Panc1 (cell line): ENCODE data around the gene LDAF1. TPM values are rescaled to one million over a fixed set of nuclear protein-coding genes. Genes with fewer than 3 reads are reported as not detected.

Experiments used
- ATAC-seq: fragments of 200-7000 bp; cut with Tn5 transposase; 2 replicates; pipeline ENCODE4 v1.9.1; 2020; ENCODE audit warnings: mild to moderate bottlenecking, moderate library complexity
- BruUV-seq: library from RNA; stranded (reverse); fragments of 400-500 nt; replicated peaks from 2 replicates; lab custom pipeline; 2021; lab: Mats Ljungman, UMichigan
- CTCF ChIA-PET: fragments of 300-600 bp; sonication (Branson Sonifier 250); formaldehyde crosslinking; loops from one replicate; lab custom pipeline; 2022; ENCODE audit warnings: antibody characterized with exemption; lab: Charles Lee
- POLR2A ChIA-PET: fragments of 300-600 bp; sonication (Branson Sonifier 250); formaldehyde crosslinking; loops from one replicate; lab custom pipeline; 2022; ENCODE audit warnings: antibody characterized with exemption; lab: Charles Lee
- DNase-seq: peaks from one replicate; pipeline ENCODE4 v3.0.0-alpha.2; 2010; ENCODE audit warnings: low read depth, low spot score
- H3K27ac ChIP-seq: 2 replicates; pipeline ENCODE4 v1.5.1; 2011; ENCODE audit warnings: mild to moderate bottlenecking, low read length, inconsistent platforms
- H3K27me3 ChIP-seq: fragments of 200-500 bp; sonication (Bioruptor generic); 2 replicates; pipeline ENCODE4 v1.6.0; 2014; ENCODE audit warnings: low read length, inconsistent platforms; ENCODE audit not compliant: control insufficient read depth, insufficient read depth
- H3K36me3 ChIP-seq: fragments of 200-500 bp; sonication (Bioruptor generic); 2 replicates; pipeline ENCODE4 v1.5.1; 2014; ENCODE audit warnings: inconsistent platforms, mild to moderate bottlenecking, low read length, moderate library complexity; ENCODE audit not compliant: control insufficient read depth, insufficient read depth
- H3K4me1 ChIP-seq: 2 replicates; pipeline ENCODE4 v1.5.1; 2011; ENCODE audit warnings: inconsistent platforms, mild to moderate bottlenecking, low read length, moderate library complexity; ENCODE audit not compliant: control insufficient read depth, insufficient read depth
- H3K4me3 ChIP-seq, 2 experiments: 2 replicates each; pipeline ENCODE4 v1.5.1; 2011 to 2012; ENCODE audit warnings: low read depth in 2 of 2, low read length in 2 of 2, mild to moderate bottlenecking in 2 of 2, inconsistent platforms in 1 of 2, moderate library complexity in 1 of 2
- H3K9me3 ChIP-seq: fragments of 200-500 bp; sonication (Bioruptor generic); 2 replicates; pipeline ENCODE4 v1.5.1; 2014; ENCODE audit warnings: low read depth, mild to moderate bottlenecking, inconsistent platforms, low read length, moderate library complexity; ENCODE audit not compliant: control insufficient read depth, insufficient read depth
- POLR2AphosphoS5 ChIP-seq: IDR thresholded peaks from 2 replicates; pipeline ENCODE4 v1.6.1; 2012; ENCODE audit warnings: mild to moderate bottlenecking, low read depth, low read length, moderate library complexity
- REST ChIP-seq, 2 experiments: IDR thresholded peaks; 2 replicates each; pipeline ENCODE4 v1.6.1; 2011 to 2012; ENCODE audit warnings: low read depth in 2 of 2, control low read depth in 1 of 2, low read length in 1 of 2, mild to moderate bottlenecking in 1 of 2, moderate library complexity in 1 of 2; ENCODE audit not compliant: insufficient read depth in 1 of 2
- SIN3A ChIP-seq: IDR thresholded peaks from 2 replicates; pipeline ENCODE4 v1.6.1; 2012; ENCODE audit warnings: low read depth, mild to moderate bottlenecking, low read length, moderate library complexity, borderline replicate concordance; ENCODE audit not compliant: insufficient read depth
- TCF7L2 ChIP-seq: IDR thresholded peaks from 2 replicates; pipeline ENCODE4 v1.6.1; 2011; ENCODE audit warnings: mild to moderate bottlenecking, low read depth, low read length, inconsistent platforms
- in situ Hi-C: cut with HindIII; loops from 2 replicates; pipeline ENCODE4 v1.10.0; 2016; ENCODE audit warnings: low sequenced_read_pairs, low pct_unique_long_range_greater_than_20kb
- intact Hi-C: fragments of 100-400 bp; cut with micrococcal nuclease; formaldehyde crosslinking; loops from one replicate; pipeline ENCODE4 v1.10.0; 2022; ENCODE audit not compliant: unreplicated experiment
- total RNA-seq: library from RNA; stranded (reverse); gene quantifications from one replicate; pipeline ENCODE4 v1.2.1, GENCODE V29; 2021; ENCODE audit not compliant: unreplicated experiment
- TF ChIP-seq, protein P1 (sequence below): fragments of 450-650 bp; IDR thresholded peaks from 2 replicates; pipeline ENCODE4 v1.5.1; 2017; ENCODE audit warnings: mild to moderate bottlenecking

Gene LDAF1
- total RNA-seq, 1 experiment from 2014 or later = 15.2 TPM

DNA sequence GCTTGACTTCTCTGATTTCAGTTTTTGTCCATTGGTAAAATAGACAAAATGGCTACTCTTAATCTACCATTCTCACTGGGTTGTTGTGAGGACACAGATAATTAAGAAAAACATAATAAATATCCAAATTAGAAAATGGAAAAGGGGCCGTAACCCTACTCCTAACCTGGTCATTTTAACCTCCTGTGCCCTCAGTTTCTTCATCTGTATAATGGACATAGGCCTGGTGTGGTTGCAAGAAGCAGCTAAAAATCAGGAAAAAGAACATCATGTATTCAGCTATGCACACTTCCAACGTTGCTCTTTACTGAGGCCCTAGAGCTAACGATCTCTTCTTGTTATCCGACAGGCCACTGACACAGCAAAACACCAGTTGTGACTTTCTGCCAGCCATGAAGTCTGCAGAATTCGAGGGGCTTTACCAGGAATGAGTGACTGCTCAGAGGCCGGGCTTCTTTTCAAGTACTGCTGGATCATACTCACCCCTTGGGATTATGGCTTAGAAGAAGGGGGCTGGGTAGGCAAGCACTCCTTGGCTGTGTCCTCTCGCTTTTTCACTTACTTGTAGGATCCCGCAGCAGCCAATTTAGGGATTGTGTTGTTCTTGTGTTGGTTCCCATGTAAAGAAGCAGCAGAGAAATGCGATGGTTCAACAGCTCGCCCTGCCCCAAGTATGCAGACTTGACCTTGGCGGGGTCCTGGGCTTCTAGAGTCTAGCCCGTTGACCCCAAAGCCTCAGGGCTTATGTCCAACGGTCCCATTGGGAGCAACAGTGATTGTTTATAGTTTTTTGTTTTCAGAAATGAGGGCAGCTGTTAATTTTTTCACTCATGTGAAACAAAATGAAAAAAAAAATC is 20.9 kb downstream of the LDAF1 start:
- H3K4me1 ChIP-seq = no peaks in the 10 kb centered on the region
- no peak for TF ChIP-seq POLR2AphosphoS5
- TF ChIP-seq, protein P1, sequence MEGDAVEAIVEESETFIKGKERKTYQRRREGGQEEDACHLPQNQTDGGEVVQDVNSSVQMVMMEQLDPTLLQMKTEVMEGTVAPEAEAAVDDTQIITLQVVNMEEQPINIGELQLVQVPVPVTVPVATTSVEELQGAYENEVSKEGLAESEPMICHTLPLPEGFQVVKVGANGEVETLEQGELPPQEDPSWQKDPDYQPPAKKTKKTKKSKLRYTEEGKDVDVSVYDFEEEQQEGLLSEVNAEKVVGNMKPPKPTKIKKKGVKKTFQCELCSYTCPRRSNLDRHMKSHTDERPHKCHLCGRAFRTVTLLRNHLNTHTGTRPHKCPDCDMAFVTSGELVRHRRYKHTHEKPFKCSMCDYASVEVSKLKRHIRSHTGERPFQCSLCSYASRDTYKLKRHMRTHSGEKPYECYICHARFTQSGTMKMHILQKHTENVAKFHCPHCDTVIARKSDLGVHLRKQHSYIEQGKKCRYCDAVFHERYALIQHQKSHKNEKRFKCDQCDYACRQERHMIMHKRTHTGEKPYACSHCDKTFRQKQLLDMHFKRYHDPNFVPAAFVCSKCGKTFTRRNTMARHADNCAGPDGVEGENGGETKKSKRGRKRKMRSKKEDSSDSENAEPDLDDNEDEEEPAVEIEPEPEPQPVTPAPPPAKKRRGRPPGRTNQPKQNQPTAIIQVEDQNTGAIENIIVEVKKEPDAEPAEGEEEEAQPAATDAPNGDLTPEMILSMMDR = no peak
- intact Hi-C loops = no loop called here
- H3K27me3 ChIP-seq = no peaks in the 10 kb centered on the region
- H3K27ac ChIP-seq = no peak overlapping the region
- BruUV-seq = TSS peak; percentile 58
- no peaks in the 10 kb centered on the region for H3K9me3 ChIP-seq
- POLR2A ChIA-PET = interaction anchor here (0.6 kb wide), 1 partner anchor 11 kb away, joined by 5 read pairs; no protein-coding TSS in a partner anchor
- DNase-seq = no peak
- H3K36me3 ChIP-seq = no peaks in the 10 kb centered on the region
- ATAC-seq = no peak
- CTCF ChIA-PET = no interaction called here
- H3K4me3 ChIP-seq = no peak overlapping the region
- in situ Hi-C loops = loop anchor here (25.0 kb wide), 1 partner anchor 108 kb away; the partner anchor contains the start of gene CRYM

- CTCF ChIA-PET = no interaction called here
- TF ChIP-seq REST (IDR thresholded peaks at IDR 0.05; ENCODE audit: insufficient read depth in 1 of 2, low read depth in 2 of 2, low read length in 1 of 2) (no peak), SIN3A (no peak), TCF7L2 (no peak), POLR2AphosphoS5 (no peak)
- TF ChIP-seq, protein P1 = no peak
- DNase-seq = no peak
- Histone ChIP-seq H3K4me1 (no peaks in the 10 kb centered on the region), H3K9me3 (no peaks in the 10 kb centered on the region), H3K27ac (no peak overlapping the region), H3K4me3 (no peak overlapping the region), H3K36me3 (no peaks in the 10 kb centered on the region), H3K27me3 (no peaks in the 10 kb centered on the region)
- POLR2A ChIA-PET = interaction anchor here (0.6 kb wide), 1 partner anchor 11 kb away, joined by 5 read pairs; no protein-coding TSS in a partner anchor
- BruUV-seq = no TSS peak
- intact Hi-C loops = no loop called here
- in situ Hi-C loops = loop anchor here (25.0 kb wide), 1 partner anchor 107 kb away; the partner anchor contains the start of gene CRYM
- no peak for ATAC-seq
Measured at GRCh38 chr16:21179983-21180365, 21.5 kb downstream of the LDAF1 start.
